Hematopoietic multipotent progenitor cell treated with erythropoietin and hydrocortisone succinate and interleukin-3 and kit ligand, for 6 days (in vitro differentiated cells): ENCODE measurements around the gene CKMT1B.
"Not testable (repeated sequence)": the region's sequence is repeated elsewhere in the genome, so short reads cannot be mapped to it uniquely, and the experiment has no call there.

Experiments
- DNase-seq: peaks from one replicate; pipeline ENCODE4 v3.0.0-alpha.2; 2015

CKMT1B gene

GRCh38 chr15:43593328-43594190 is at the start of gene CKMT1B:
Gene CKMT1B, plus strand, starts transcription at chr15:43594027. Its CDS starts 192 bp downstream, at chr15:43594219.
- DNase-seq, result not testable (repeated sequence)

- no peak for DNase-seq
Observed at GRCh38 chr15:43544266-43544665, 49.6 kb upstream of the CKMT1B start.

GRCh38 chr15:43545426-43545825 is 48.4 kb upstream of the CKMT1B start:
- no peak for DNase-seq

GRCh38 chr15:43547539-43547938 is 46.3 kb upstream of the CKMT1B start:
- DNase-seq, result no peak

GRCh38 chr15:43550527-43551363 is 43.1 kb upstream of the CKMT1B start:
- no peak for DNase-seq

GRCh38 chr15:43552256-43552655 is 41.6 kb upstream of the CKMT1B start:
- no peak for DNase-seq

- DNase-seq, result no peak
Observed at GRCh38 chr15:43552986-43553385, 40.8 kb upstream of the CKMT1B start.

- DNase-seq, result not testable (repeated sequence)
Observed at GRCh38 chr15:43562753-43563152, 31.1 kb upstream of the CKMT1B start.

GRCh38 chr15:43563793-43564192 is 30.0 kb upstream of the CKMT1B start:
- not testable (repeated sequence) for DNase-seq

GRCh38 chr15:43566615-43567014 is 27.2 kb upstream of the CKMT1B start:
- DNase-seq, result not testable (repeated sequence)

GRCh38 chr15:43574607-43575006 is 19.2 kb upstream of the CKMT1B start:
- DNase-seq, result not testable (repeated sequence)

GRCh38 chr15:43589778-43590466 is 3.9 kb upstream of the CKMT1B start, which contains the start of gene PPIP5K1:
Gene PPIP5K1, minus strand, starts transcription at chr15:43590208. Its CDS starts 5,704 bp downstream, at chr15:43584504.
- DNase-seq, result not testable (repeated sequence)

- DNase-seq, result not testable (repeated sequence)
Observed at GRCh38 chr15:43592841-43593240, 986 bp upstream of the CKMT1B start.

- not testable (repeated sequence) for DNase-seq
Observed at GRCh38 chr15:43599131-43599530, 5.3 kb downstream of the CKMT1B start.

- DNase-seq, result not testable (repeated sequence)
Observed at GRCh38 chr15:43600200-43600599, 6.4 kb downstream of the CKMT1B start.

- DNase-seq, result not testable (repeated sequence)
Observed at GRCh38 chr15:43602233-43602632, 8.4 kb downstream of the CKMT1B start.

GRCh38 chr15:43617750-43618149 is 23.9 kb downstream of the CKMT1B start:
- not testable (repeated sequence) for DNase-seq

GRCh38 chr15:43618700-43619099 is 24.9 kb downstream of the CKMT1B start, which contains the start of gene STRC:
Gene STRC, minus strand, starts transcription at chr15:43618800. Its CDS starts 78 bp downstream, at chr15:43618722.
- not testable (repeated sequence) for DNase-seq

- not testable (repeated sequence) for DNase-seq
Observed at GRCh38 chr15:43622068-43622799, 28.4 kb downstream of the CKMT1B start.

- no peak for DNase-seq
Observed at GRCh38 chr15:43625106-43625505, 31.3 kb downstream of the CKMT1B start.

GRCh38 chr15:43626937-43627336 is 33.1 kb downstream of the CKMT1B start:
- not testable (repeated sequence) for DNase-seq
